Measurements from ENCODE around the gene SND1.

DNA sequence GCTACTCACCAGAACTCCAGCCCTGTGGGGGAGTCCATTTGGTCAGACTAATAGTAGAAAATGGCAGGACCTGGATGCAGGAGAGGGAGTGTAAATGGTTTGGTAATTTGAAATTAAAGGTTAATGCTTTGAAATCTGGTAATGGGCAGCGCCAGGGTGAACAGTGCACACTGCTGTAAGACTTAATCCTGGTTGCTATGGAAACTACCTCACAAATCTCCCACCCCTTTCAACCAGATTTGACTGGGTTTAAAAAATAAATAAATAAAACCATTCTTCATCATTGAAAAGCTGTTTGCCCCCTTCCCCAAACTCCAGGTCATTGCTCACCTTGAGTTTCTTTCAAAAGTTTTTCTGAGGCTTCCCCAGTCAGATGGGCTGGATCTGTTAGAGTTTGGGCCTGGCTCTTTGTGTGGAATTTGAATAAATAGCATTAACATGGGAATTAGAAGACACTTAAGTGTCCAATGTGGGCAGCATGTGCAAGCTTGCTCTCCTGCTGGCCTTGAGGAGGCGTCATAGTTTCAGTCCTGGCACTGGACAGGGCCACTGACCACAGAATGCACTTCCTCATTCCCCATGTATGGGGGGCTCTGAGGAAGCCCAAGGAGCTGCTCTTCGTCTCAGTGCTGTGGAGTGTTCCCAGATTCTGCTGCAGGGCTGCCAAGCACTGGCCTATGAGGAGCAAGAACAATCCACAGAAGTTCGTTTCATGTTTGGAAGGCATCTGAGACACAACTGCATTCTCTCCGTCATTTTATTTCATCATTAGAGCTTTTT is 288.6 kb downstream of the SND1 start:
- TF ChIP-seq, protein P1, sequence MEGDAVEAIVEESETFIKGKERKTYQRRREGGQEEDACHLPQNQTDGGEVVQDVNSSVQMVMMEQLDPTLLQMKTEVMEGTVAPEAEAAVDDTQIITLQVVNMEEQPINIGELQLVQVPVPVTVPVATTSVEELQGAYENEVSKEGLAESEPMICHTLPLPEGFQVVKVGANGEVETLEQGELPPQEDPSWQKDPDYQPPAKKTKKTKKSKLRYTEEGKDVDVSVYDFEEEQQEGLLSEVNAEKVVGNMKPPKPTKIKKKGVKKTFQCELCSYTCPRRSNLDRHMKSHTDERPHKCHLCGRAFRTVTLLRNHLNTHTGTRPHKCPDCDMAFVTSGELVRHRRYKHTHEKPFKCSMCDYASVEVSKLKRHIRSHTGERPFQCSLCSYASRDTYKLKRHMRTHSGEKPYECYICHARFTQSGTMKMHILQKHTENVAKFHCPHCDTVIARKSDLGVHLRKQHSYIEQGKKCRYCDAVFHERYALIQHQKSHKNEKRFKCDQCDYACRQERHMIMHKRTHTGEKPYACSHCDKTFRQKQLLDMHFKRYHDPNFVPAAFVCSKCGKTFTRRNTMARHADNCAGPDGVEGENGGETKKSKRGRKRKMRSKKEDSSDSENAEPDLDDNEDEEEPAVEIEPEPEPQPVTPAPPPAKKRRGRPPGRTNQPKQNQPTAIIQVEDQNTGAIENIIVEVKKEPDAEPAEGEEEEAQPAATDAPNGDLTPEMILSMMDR (IDR thresholded peaks at IDR 0.05; ENCODE audit: insufficient read depth, low read length) = no peak
- TF ChIP-seq, protein P2, sequence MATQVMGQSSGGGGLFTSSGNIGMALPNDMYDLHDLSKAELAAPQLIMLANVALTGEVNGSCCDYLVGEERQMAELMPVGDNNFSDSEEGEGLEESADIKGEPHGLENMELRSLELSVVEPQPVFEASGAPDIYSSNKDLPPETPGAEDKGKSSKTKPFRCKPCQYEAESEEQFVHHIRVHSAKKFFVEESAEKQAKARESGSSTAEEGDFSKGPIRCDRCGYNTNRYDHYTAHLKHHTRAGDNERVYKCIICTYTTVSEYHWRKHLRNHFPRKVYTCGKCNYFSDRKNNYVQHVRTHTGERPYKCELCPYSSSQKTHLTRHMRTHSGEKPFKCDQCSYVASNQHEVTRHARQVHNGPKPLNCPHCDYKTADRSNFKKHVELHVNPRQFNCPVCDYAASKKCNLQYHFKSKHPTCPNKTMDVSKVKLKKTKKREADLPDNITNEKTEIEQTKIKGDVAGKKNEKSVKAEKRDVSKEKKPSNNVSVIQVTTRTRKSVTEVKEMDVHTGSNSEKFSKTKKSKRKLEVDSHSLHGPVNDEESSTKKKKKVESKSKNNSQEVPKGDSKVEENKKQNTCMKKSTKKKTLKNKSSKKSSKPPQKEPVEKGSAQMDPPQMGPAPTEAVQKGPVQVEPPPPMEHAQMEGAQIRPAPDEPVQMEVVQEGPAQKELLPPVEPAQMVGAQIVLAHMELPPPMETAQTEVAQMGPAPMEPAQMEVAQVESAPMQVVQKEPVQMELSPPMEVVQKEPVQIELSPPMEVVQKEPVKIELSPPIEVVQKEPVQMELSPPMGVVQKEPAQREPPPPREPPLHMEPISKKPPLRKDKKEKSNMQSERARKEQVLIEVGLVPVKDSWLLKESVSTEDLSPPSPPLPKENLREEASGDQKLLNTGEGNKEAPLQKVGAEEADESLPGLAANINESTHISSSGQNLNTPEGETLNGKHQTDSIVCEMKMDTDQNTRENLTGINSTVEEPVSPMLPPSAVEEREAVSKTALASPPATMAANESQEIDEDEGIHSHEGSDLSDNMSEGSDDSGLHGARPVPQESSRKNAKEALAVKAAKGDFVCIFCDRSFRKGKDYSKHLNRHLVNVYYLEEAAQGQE (IDR thresholded peaks at IDR 0.05; ENCODE audit: insufficient replicate concordance, low read depth) = no peak

Measured in HL-60 (cell line).